ENCODE measurements around the gene CTNNBIP1.

GRCh38 chr1:9814619-9815018 lies 95.5 kb downstream of the CTNNBIP1 start:
- no peak for TF ChIP-seq CTCF (IDR thresholded peaks at IDR 0.05)
- no peak for TF ChIP-seq POLR2A (IDR thresholded peaks at IDR 0.05)
